Activated T-helper 1 cell treated with Interleukin-2 at 50 U/mL for 16 hours (primary cell): ENCODE measurements around the gene OPCML.

ENCODE experiments used
- DNase-seq: peaks from one replicate; pipeline ENCODE4 v3.0.0-alpha.2; 2020; ENCODE audit warnings: low read depth

Gene OPCML

DNA sequence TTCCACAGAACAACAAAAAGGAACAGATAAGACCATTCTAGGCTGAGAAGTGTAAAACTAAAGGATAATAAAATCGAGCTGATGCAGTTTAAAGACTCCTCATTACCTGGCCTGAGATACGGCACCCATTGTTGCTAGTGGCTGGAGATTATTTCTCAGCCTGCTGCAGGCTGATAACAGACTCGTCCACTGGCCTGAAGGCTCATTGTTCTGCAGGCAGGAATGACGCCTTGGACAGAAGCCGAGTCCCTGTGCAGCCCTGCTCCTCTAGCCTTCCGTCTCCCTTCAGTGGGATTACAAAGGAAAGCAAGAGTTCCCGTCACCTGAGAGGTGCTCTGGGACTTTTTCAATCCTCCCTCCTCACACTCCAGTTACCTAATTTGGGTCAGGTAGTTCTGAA lies 1065.3 kb downstream of the OPCML start:
- no peak for DNase-seq

GRCh38 chr11:132464939-132465338 lies 1067.4 kb downstream of the OPCML start:
- DNase-seq: no peak

DNA sequence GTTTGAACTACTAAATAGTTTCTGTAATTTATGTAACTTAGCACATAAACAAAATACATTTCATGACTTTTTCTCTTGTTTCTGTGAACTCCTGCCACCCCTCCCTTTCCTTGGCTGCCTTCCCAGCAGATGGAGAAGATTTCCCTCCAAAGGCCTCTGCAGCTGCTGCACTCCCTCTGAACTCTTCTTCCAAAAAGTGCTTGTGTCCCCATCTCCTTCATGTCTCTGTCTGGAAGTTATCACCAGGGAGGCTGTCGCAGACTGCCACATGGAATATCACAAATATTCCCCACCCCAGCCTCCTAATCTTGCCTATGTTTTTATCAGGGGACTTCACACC lies 1068.3 kb downstream of the OPCML start:
- DNase-seq: no peak

DNA sequence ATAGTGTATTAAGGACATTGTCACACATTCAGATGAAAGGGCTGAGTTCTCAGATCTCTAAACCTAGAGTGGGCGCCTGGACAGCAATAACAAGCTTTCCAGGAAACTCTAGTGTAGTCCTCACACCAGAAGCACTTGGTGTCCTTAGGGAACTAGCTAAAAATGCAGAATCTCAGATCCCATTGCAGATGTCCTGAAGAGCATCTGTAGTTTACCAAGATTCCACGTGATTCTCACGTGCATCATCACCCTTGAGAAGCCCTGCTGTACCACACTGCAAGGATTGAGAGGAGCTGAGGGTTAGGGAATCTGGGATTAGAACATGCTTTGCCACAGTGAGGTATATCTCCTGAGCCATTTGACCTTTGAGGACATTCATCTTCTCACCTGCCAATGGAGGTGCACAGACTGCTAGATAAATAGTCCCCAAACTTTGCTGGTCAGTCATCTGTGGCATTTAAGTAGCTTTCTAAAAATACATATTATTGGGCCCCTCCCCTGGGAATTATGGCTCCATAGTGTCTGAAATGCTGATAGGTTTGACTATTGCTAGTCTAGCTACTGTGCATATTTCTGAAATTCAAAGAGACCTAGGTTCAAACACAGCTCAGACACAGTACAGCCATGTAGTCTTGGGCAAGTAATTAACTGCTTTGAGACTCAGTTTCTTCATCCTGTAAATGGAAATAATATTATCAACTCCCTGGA lies 1068.9 kb downstream of the OPCML start:
- DNase-seq: no peak

DNA sequence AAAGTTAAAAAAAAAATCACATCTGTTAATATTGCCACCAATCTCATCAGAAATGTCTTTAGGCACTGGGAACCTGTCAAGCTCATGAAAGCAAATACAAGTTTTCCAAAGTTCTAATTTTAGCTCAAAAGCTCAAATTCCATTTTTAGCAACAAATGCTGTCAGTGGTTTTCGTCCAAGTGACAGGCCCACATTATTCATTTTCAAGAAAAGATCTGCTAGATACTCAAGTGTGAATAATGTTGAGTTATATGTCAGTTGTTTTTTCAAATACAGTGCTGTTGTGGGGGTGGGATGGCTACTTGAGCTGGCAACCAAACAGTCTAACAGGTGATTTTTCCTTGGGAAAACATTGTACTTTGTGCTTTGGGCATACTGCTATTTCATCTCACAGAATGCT lies 1072.6 kb downstream of the OPCML start:
- DNase-seq: no peak

- no peak for DNase-seq
These were observed 1074.9 kb downstream of the OPCML start for GRCh38 chr11:132457445-132457844.

DNA sequence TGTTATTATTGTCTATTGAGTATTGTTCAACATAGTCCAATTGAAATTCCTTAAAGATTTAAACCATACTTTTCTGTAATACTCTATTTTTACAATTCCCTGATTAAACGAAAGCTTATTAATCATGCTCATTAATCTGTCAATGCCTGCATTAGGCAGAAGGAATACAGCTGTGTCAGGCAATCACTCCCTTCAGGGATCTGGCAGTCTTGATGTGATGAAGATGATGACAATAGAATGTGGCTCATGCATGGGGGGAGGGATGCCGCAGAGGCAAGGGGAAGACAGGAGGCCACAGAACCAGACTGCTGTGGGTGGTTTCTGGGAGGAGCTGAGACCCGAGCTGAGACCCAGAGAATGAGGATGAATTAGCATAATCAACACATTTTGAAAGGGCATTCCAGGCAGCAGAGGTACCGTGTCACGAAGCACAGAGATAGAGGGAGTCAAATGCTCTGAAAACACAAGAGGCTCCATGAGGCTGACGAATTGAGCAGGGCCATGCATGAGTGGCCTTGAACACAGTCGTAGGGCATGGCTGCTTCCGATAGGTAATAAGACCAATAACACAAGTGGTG lies 1075.5 kb downstream of the OPCML start:
- no peak for DNase-seq

- no peak for DNase-seq
These were observed 1077.3 kb downstream of the OPCML start for GRCh38 chr11:132455044-132455443.

DNA sequence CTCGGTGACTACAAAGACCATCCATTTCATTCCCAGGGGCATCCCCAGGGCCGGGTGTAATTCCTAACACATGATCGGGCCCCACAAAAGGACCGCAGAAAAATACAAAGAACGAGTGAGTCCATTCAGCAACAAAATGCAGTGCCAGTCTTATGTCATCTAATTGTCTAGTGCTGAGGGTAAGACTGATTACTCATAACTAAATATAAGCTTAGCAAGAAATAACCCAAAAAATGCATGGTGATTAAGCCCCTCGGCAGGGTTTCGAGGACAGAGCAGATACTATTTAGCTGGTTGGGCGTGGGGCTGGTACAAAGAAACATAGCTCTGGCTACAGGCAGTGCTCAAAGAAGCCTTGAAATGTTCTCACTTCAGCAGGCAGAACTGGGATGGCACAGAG lies 1078.9 kb downstream of the OPCML start:
- no peak for DNase-seq

DNA sequence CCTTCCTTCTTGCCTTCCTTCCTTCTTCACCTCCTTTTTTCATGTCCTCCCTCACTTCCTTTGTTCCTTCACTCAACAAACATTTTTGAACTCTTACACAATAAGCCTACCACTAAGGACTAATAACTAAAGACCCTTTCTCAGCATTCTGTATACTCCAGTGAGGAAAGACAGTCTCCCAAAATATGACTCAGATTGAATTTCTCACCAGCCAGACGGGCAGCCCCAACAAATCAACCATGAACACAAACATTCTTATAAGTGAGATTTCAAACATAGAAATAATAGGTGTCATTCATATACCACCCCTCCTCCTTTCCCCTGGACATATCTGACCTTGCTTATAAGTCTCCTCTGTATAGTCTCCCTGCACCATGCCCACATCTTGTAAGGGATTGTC lies 1079.7 kb downstream of the OPCML start:
- DNase-seq: no peak

GRCh38 chr11:132451942-132452601 lies 1080.2 kb downstream of the OPCML start:
- DNase-seq: no peak

DNA sequence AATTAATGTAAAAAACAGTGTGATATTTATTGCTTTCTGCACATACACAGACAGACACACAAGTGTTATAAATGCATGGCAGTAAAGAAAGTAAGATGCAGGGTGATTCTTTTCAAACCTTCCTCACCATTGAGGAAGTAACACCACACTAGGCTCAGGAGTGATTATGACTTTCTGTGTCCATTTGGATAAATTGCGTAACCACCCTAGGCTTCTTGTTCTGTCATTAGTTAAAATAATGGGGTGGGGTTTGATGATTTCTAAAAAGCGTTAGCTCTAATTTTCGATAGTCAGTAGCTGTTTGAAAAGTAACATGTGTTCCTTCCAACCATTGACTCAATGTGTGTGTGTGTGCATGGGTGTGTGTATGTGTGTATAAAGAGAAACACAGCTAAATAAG lies 1081.7 kb downstream of the OPCML start:
- DNase-seq: no peak

DNA sequence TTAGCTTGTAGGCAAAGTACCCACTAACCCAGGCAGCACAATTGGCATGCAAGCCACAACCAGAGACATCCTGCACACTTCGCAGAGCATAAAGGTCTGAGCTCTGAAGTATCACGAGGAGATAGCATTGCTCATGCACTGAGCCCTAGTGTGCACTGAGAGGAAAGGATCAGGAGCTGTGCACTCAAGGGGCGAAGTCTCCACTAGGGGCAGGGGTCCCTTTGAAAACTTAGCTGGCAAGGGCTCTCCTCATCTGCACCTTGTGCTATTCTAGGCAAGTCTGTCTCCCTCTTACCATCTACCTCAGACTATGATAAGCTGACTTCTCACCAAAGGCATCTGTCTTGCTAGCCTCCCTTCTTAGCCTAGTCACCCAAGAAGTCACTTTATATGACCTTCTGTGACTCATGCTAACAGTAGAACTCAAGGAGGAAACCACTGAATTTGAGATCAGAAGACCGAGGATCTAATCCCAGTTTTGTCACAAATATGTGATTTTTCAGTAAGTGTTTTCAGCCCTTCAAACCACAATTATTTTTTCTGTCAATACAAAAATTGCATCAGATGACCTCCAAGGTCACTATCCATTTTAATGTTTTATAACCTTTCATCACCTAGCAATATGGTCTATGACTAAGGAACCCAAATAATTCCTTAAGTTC lies 1083.8 kb downstream of the OPCML start:
- no peak for DNase-seq

DNA sequence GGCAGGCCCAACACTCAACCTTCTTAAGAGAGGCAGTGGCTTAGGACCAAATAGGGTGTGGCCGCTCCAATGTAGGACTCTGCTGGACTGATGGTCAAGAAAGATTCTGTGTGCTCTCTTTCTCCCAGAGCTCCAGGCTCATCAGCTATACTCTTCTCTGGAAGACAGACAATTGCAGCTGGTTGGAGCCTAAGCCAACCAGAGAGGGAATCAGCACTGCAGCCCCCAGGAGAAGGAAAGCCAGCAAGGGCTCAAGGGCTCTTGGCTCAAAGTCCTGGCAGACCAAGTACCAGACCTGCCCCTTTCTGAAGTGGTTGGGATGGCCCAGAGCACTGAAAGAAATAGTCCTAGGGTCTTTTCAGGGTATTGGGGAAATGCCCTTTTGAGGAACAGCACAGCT lies 1084.5 kb downstream of the OPCML start:
- DNase-seq: no peak

GRCh38 chr11:132445859-132446291 lies 1086.4 kb downstream of the OPCML start:
- no peak for DNase-seq

GRCh38 chr11:132444911-132445310 lies 1087.4 kb downstream of the OPCML start:
- DNase-seq: no peak

DNA sequence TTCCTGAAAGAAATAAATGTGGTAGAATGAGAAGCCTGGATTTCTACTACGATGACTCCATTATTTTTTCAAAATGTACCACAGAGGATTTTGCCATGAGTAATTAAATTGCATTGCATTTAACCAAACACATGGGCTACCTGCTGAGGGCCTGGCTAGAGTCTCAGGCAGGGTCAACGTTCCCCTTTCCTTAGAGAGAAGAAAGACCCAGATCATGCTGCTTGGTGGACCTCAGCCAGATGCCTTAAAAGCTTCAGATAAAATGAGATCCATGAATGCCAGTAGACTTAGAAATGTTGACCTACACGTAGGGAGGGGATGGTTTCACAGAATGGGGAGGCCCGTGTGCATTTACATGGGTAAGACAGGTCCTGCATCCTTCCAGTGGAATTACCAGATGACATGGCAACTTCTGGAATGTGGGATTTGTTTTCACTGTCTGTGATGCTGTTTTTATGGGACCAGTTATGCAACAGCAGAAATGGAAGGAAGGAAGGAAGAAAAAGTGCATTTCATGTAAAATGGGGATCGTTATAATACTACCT lies 1092.5 kb downstream of the OPCML start:
- no peak for DNase-seq

DNA sequence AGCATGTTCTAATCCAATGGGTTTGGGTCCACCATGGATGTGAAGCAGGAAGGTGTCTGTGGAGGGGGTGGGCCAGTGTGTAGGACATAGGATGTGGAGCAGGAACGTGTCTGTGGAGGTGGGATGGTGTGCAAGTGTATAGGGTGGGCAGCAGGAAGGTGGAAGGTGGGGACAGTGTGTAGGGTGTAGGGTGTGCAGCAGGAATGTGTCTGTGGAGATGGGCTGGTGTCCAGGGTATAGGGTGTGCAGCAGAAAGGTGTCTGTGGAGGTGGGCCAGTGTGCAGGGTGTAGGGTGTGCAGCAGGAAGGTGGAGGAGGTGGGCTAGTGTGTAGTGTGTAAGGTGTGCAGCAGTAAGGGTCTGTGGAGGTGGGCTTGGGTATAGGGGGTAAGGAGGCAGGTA lies 1093.9 kb downstream of the OPCML start:
- DNase-seq: no peak

- DNase-seq: no peak
These were observed 1101.8 kb downstream of the OPCML start for GRCh38 chr11:132430429-132431062.

- DNase-seq: no peak
These were observed 1102.6 kb downstream of the OPCML start for GRCh38 chr11:132429685-132430084.

DNA sequence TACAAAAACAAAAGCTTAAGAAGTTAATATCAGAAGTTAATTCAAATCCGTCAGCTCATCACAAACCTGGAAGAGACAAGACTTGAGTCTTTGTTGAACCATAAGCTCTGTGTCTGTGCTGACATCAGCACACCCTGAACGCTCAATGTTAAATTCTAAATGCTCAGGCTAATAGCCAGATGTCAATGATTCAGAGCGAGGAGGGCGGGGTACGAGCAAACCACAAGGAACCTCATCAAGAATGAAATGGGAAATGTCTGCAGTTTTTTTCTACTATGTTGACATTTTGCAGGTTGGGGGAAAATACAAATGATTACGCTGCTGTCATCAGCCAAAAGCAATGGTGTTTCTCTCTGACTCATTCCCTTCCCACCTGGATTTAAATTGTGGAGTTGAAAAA lies 1104.7 kb downstream of the OPCML start:
- no peak for DNase-seq

GRCh38 chr11:132424433-132424832 lies 1107.9 kb downstream of the OPCML start:
- DNase-seq: no peak
